Testis (tissue), 2 donors: ENCODE measurements around the gene BCAR3.

Experiments used
- POLR2A ChIP-seq: fragments of 450-650 bp; IDR thresholded peaks from one replicate; pipeline ENCODE4 v1.6.1; 2017; ENCODE audit warnings: antibody characterized with exemption, mild to moderate bottlenecking, moderate library complexity
- TF ChIP-seq, protein P1 (sequence below), 3 experiments: fragments of 450-650 bp in 2 of 3; fragments of 200-600 bp in 1 of 3; sonication (generic) in 1 of 3; IDR thresholded peaks; one replicate each; pipeline ENCODE4 v1.5.1; 2016 to 2019; ENCODE audit warnings: antibody characterized with exemption in 3 of 3, mild to moderate bottlenecking in 2 of 3, moderate library complexity in 1 of 3

DNA sequence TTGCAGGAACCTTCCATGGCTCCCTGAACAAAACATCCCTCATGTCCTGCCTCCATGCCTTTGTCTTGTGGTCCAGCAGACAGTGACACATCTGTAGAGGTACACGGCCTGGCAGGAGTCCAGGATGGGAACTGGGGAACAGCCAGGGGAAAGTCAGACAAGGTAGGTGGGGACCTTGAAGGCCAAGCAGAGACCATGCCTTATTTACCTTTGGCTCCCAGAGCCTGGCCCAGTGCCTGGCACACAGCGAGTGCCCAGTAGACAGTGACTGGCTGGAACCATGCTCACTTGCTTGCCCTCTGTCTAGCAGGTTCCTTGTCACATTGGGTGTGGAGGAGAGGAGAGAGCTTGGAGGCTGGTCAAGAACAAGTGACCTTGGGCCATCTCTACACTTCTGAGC, 81.0 kb downstream of the BCAR3 start:
- TF ChIP-seq, protein P1, sequence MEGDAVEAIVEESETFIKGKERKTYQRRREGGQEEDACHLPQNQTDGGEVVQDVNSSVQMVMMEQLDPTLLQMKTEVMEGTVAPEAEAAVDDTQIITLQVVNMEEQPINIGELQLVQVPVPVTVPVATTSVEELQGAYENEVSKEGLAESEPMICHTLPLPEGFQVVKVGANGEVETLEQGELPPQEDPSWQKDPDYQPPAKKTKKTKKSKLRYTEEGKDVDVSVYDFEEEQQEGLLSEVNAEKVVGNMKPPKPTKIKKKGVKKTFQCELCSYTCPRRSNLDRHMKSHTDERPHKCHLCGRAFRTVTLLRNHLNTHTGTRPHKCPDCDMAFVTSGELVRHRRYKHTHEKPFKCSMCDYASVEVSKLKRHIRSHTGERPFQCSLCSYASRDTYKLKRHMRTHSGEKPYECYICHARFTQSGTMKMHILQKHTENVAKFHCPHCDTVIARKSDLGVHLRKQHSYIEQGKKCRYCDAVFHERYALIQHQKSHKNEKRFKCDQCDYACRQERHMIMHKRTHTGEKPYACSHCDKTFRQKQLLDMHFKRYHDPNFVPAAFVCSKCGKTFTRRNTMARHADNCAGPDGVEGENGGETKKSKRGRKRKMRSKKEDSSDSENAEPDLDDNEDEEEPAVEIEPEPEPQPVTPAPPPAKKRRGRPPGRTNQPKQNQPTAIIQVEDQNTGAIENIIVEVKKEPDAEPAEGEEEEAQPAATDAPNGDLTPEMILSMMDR (IDR thresholded peaks at IDR 0.05): no peak
- no peak for TF ChIP-seq POLR2A
